Vagina (tissue), 2 donors: Measurements from ENCODE around the gene SLF2.

Experiments used
- POLR2A ChIP-seq, 2 donors: fragments of 450-650 bp; IDR thresholded peaks; one replicate each; pipeline ENCODE4 v1.6.1; 2017; ENCODE audit warnings: antibody characterized with exemption in 2 of 2, mild to moderate bottlenecking in 2 of 2, moderate library complexity in 2 of 2
- TF ChIP-seq, protein P1 (sequence below), 3 experiments: fragments of 450-650 bp in 2 of 3; fragments of 200-600 bp in 1 of 3; sonication (generic) in 1 of 3; IDR thresholded peaks; one replicate each; pipeline ENCODE4 v1.5.1; 2017 to 2019; ENCODE audit warnings: antibody characterized with exemption in 3 of 3, mild to moderate bottlenecking in 2 of 3, moderate library complexity in 2 of 3

- TF ChIP-seq, protein P1, sequence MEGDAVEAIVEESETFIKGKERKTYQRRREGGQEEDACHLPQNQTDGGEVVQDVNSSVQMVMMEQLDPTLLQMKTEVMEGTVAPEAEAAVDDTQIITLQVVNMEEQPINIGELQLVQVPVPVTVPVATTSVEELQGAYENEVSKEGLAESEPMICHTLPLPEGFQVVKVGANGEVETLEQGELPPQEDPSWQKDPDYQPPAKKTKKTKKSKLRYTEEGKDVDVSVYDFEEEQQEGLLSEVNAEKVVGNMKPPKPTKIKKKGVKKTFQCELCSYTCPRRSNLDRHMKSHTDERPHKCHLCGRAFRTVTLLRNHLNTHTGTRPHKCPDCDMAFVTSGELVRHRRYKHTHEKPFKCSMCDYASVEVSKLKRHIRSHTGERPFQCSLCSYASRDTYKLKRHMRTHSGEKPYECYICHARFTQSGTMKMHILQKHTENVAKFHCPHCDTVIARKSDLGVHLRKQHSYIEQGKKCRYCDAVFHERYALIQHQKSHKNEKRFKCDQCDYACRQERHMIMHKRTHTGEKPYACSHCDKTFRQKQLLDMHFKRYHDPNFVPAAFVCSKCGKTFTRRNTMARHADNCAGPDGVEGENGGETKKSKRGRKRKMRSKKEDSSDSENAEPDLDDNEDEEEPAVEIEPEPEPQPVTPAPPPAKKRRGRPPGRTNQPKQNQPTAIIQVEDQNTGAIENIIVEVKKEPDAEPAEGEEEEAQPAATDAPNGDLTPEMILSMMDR (IDR thresholded peaks at IDR 0.05) = no peak
- no peak for TF ChIP-seq POLR2A (IDR thresholded peaks at IDR 0.05)
Observed at GRCh38 chr10:100896876-100897461, 15.8 kb upstream of the SLF2 start.
